Thoracic aorta (tissue), 2 donors: ENCODE data around the gene CEP250. TPM values are rescaled to one million over a fixed set of nuclear protein-coding genes. Genes with fewer than 3 reads are reported as not detected.

ENCODE experiments used
- ATAC-seq: fragments of 150-250 bp; one replicate; pipeline ENCODE4 v1.8.0; 2017; ENCODE audit warnings: low read depth; ENCODE audit not compliant: insufficient number of reproducible peaks, low FRiP score
- DNase-seq: peaks from one replicate; pipeline ENCODE4 v3.0.0-alpha.2; 2020; ENCODE audit warnings: low spot score
- H3K27ac ChIP-seq, 2 donors: fragments of 200-600 bp; sonication (generic); 1 replicate in 1 of 2; 2 replicates in 1 of 2; pipeline ENCODE4 v1.5.1; 2016; ENCODE audit warnings: mild to moderate bottlenecking in 2 of 2, moderate library complexity in 2 of 2
- H3K27me3 ChIP-seq: fragments of 200-600 bp; sonication (generic); replicated peaks from 2 replicates; pipeline ENCODE4 v1.6.0; 2016; ENCODE audit warnings: mild to moderate bottlenecking; ENCODE audit not compliant: insufficient read depth
- H3K36me3 ChIP-seq: fragments of 200-600 bp; sonication (generic); one replicate; pipeline ENCODE4 v1.5.1; 2016
- H3K4me1 ChIP-seq, 2 donors: fragments of 200-600 bp; sonication (generic); 1 replicate in 1 of 2; 2 replicates in 1 of 2; pipeline versions ENCODE4 v1.5.1 to v1.6.0; 2016; ENCODE audit warnings: low read depth in 2 of 2, mild to moderate bottlenecking in 1 of 2; ENCODE audit not compliant: control insufficient read depth in 1 of 2
- H3K4me3 ChIP-seq: fragments of 200-600 bp; sonication (generic); 2 replicates; pipeline ENCODE4 v1.5.1; 2016; ENCODE audit warnings: mild to moderate bottlenecking
- H3K9me3 ChIP-seq: fragments of 200-600 bp; sonication (generic); 2 replicates; pipeline ENCODE4 v1.5.1; 2016
- total RNA-seq, 2 donors: library from RNA; depleted of rRNA; stranded (reverse); fragments of >200 nt; gene quantifications; one replicate each; pipeline versions ENCODE4 v1.1.0 to v1.2.3, GENCODE V29; 2016
- TF ChIP-seq, protein P1 (sequence below): fragments of 200-600 bp; sonication (generic); IDR thresholded peaks from one replicate; pipeline ENCODE4 v1.5.1; 2019; ENCODE audit warnings: antibody characterized with exemption

CEP250 gene
- total RNA-seq, 2 donors from 2014 or later, result 28.7 to 29.2 TPM

DNA sequence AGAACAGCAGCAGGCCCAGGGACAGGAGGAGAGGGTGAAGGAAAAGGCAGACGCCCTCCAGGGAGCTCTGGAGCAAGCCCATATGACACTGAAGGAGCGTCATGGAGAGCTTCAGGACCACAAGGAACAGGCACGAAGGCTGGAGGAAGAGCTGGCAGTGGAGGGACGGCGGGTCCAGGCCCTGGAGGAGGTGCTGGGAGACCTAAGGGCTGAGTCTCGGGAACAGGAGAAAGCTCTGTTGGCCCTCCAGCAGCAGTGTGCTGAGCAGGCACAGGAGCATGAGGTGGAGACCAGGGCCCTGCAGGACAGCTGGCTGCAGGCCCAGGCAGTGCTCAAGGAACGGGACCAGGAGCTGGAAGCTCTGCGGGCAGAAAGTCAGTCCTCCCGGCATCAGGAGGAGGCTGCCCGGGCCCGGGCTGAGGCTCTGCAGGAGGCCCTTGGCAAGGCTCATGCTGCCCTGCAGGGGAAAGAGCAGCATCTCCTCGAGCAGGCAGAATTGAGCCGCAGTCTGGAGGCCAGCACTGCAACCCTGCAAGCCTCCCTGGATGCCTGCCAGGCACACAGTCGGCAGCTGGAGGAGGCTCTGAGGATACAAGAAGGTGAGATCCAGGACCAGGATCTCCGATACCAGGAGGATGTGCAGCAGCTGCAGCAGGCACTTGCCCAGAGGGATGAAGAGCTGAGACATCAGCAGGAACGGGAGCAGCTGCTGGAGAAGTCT, 48.6 kb downstream of the CEP250 start:
- no peak overlapping the region for H3K4me3 ChIP-seq
- DNase-seq, result no peak
- ATAC-seq, result no peak
- H3K36me3 ChIP-seq, result peaks cover 45% of the 10 kb centered on the region
- TF ChIP-seq, protein P1, sequence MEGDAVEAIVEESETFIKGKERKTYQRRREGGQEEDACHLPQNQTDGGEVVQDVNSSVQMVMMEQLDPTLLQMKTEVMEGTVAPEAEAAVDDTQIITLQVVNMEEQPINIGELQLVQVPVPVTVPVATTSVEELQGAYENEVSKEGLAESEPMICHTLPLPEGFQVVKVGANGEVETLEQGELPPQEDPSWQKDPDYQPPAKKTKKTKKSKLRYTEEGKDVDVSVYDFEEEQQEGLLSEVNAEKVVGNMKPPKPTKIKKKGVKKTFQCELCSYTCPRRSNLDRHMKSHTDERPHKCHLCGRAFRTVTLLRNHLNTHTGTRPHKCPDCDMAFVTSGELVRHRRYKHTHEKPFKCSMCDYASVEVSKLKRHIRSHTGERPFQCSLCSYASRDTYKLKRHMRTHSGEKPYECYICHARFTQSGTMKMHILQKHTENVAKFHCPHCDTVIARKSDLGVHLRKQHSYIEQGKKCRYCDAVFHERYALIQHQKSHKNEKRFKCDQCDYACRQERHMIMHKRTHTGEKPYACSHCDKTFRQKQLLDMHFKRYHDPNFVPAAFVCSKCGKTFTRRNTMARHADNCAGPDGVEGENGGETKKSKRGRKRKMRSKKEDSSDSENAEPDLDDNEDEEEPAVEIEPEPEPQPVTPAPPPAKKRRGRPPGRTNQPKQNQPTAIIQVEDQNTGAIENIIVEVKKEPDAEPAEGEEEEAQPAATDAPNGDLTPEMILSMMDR, result no peak
- no peaks in the 10 kb centered on the region for H3K9me3 ChIP-seq
- peaks cover 0 to 6% of the 10 kb centered on the region in 2 donors for H3K4me1 ChIP-seq
- no peak overlapping the region for H3K27ac ChIP-seq
- H3K27me3 ChIP-seq, result no peaks in the 10 kb centered on the region

DNA sequence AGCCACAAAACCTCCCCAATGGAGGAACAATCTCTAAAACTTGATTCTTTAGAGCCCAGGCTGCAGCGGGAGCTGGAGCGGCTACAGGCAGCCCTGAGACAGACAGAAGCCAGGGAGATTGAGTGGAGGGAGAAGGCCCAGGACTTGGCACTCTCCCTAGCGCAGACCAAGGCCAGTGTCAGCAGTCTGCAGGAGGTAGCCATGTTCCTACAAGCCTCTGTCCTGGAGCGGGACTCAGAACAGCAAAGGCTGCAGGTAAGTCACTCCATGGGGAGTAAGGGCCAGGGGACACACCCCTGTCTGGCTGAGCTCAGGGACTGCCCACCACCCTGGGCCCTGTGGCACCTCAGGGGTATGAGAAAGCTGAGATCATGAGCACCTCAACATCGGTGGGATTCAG, 49.4 kb downstream of the CEP250 start:
- no peak for DNase-seq
- Histone ChIP-seq H3K4me1 (peaks cover 0 to 6% of the 10 kb centered on the region in 2 donors), H3K4me3 (no peak overlapping the region), H3K27ac (no peak overlapping the region), H3K36me3 (peaks cover 45% of the 10 kb centered on the region), H3K27me3 (no peaks in the 10 kb centered on the region), H3K9me3 (no peaks in the 10 kb centered on the region)
- TF ChIP-seq, protein P1, result no peak
- ATAC-seq, result no peak

DNA sequence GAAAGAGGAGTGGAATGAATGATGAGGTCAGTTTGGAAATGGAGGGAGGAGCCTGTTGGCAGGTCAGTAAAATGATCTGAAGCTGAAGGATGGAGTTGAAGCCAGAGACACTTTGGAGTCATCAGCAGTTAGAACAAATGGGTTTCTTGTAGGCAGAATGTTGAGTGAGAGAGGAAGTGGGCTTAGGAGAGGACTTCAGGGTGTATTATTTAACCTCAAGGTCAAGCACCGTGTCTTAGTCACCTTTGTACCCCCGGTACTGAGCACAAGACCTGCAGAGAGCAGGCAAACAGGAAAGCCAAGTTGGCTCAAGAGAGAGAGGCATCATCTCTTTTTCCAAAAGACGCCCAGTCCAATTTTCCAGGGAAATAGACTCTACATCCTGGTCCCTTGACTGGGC, 50.8 kb downstream of the CEP250 start:
- DNase-seq, result no peak
- no peak for ATAC-seq
- Histone ChIP-seq H3K4me3 (no peak overlapping the region), H3K27ac (no peak overlapping the region), H3K4me1 (peaks cover 0 to 6% of the 10 kb centered on the region in 2 donors), H3K27me3 (no peaks in the 10 kb centered on the region), H3K9me3 (no peaks in the 10 kb centered on the region), H3K36me3 (peaks cover 53% of the 10 kb centered on the region)
- TF ChIP-seq, protein P1, result no peak

DNA sequence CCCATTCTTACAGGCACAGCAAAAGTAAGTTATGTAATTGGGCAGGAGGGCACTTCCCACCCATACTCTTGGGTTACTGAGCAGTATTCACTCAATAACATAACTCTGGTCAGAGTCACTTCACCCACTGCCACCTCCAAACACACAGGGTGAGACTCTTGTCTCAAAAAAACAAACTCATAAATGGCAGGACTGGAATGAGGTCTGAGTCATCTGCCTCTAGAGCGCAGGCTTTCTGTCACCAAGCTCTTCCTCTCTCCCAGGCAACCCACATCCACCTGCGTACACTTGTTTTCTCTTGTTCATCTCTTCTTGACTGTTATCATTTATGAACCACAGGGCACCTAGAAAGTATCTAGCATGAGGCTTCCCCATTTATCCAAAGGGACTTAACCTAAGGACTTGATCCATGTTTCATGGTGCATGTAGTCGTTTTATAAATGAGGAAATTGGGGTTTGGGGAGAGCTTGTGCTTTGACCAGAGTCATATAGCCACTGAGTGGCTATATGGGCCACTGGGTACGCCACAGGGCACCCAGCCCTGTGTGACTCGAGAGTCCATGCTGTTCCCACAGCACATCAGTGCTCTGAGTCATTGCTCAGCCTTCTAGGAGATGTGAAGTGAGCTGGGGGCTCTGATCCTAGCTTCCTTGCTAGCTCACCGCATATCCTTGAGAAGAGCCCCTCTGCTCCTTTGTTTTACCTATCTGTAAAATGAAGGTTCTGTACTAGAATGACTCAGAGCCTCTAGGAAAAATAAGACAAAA, 51.7 kb downstream of the CEP250 start:
- H3K36me3 ChIP-seq, result peaks cover 48% of the 10 kb centered on the region
- H3K4me1 ChIP-seq, result peaks cover 0 to 6% of the 10 kb centered on the region in 2 donors
- H3K27me3 ChIP-seq, result no peaks in the 10 kb centered on the region
- TF ChIP-seq, protein P1, result no peak
- DNase-seq, result no peak
- no peak overlapping the region for H3K4me3 ChIP-seq
- H3K9me3 ChIP-seq, result no peaks in the 10 kb centered on the region
- H3K27ac ChIP-seq, result no peak overlapping the region
- ATAC-seq, result no peak

DNA sequence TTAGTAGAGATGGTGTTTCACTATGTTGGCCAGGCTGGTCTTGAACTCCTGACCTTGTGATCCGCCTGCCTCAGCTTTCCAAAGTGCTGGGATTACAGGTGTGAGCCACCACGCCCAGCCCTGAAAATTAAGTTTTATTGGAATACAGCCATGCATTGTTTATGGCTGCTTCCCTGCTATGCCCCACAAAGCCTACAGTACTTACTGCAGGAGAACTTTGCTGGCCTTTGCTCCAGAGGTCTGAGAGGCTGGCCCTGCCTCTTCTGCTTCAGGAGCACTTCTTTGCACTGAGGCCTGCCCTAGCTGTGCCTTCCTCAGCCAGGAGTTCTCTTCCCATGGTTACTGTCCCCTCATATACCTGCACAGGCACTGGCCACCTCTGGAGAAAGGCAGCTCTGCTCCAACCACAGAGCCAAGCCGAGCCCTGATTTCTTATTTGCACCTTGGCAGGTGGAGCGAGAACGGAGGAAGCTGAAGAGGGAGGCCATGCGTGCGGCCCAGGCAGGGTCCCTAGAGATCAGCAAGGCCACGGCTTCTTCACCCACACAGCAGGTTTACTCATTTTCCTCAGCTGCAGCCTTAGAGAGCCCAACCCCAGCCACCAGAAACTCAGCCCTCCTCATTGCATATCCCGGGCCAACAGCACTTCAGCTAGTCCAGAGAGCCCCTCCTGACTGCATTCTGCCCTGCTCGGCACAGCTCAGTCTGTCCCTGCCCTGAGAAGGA, 53.3 kb downstream of the CEP250 start:
- ATAC-seq (no peak), DNase-seq (no peak)
- no peak overlapping the region for H3K27ac ChIP-seq
- no peaks in the 10 kb centered on the region for H3K27me3 ChIP-seq
- peaks cover 0 to 5% of the 10 kb centered on the region in 2 donors for H3K4me1 ChIP-seq
- H3K9me3 ChIP-seq, result no peaks in the 10 kb centered on the region
- H3K4me3 ChIP-seq, result no peak overlapping the region
- TF ChIP-seq, protein P1, result no peak
- peaks cover 34% of the 10 kb centered on the region for H3K36me3 ChIP-seq
